GM15510 (cell line): ENCODE measurements around the gene STK11.

Experiments used
- POLR2A ChIP-seq: IDR thresholded peaks from 3 replicates; pipeline ENCODE4 v1.6.1; 2011; ENCODE audit warnings: borderline replicate concordance; ENCODE audit not compliant: insufficient read length; ENCODE audit errors: extremely low read depth

The STK11 gene

DNA sequence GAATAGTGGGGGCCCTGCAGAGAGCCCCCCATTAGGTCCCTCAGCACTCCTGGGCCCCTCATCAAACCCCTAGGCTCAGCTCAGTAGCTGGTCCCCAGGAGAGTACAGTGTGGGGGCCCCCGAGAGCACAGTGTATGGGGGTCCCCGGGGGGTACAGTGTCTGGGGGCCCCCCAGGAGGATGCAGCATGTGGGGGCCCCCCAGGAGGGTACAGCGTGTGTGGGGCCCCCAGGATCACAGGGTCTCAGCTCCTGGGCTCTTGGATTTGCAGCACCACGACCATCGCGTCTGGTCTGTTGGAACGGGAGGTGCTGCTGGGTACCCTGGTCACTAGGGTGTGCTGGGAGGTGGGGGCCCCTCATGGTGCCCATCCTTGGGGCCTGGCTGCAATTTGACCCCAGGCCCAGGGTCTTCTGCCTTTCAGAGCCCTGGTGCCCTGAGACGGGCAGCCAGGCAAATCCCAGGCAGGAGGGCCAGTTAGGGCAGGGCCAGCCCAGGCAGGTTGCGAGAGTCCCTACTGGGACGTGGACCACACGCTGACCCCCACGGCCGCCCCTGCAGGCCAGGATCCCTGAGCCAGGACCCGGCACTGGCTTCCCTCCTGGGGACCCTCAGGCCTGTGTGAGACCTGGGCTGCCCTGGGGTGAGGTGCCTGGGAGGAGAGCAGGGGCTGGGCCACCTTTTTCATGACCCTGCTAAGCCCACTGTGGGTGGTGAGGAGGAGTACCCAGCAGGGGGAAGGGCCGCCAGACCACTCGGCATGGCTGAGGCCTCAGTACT, 18.7 kb downstream of the STK11 start:
- TF ChIP-seq POLR2A: no peak

DNA sequence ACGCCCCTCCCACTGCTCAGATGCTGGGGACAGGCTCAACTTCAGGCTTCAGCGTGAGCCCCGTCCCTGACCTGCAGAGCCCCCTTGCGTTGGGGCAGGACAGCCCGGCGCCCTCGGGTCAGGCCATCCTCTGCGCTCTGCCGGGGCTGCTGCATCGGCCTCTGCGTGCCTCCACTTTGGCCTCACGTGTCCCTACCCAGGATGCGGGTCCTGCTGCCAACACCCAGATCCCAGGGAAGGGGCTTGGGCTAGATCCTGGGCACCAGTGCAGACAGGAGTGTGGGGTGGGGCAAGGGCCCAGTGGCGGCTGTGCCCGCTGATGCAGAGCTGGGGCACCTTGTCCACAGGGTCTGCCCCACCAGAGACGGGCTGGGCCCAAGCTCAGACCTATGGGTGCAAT, 19.3 kb downstream of the STK11 start:
- TF ChIP-seq POLR2A: no peak

DNA sequence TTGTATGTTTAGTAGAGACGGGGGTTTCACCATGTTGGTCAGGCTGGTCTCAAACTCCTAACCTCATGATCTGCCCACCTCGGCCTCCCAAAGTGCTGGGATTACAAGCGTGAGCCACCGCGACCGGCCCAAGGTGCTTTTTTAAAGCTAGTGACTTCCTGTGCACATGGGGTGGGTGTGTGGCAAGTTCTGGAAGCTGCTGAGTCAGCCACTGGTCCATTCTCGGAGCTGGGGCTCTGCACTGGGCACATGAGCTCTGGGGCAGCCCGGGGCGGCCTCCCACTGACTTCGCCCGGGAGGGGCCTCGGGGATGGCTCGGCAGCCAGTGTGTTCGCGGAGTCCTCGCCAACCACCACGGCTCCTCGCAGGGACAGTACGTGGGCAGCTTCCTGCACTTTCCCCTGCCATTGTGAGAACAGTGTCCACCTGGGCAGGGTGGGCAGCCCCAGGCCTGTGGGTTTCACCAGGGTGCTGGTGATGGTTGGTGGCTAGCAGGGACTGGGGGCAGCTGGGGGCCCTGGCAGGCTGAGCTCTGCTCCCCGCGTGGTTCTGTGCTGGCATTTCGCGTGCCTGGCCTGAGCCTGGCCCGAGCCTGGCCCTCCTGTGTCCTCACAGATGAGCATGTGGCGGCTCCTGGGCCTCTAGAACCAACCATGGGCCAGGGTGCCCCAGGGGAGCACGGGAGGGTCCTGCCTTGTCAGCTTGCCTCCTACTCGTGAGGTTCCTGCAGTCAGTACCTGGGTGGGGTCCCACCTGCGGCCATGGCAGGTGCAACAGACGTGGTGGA, 20.1 kb downstream of the STK11 start:
- no peak for TF ChIP-seq POLR2A

DNA sequence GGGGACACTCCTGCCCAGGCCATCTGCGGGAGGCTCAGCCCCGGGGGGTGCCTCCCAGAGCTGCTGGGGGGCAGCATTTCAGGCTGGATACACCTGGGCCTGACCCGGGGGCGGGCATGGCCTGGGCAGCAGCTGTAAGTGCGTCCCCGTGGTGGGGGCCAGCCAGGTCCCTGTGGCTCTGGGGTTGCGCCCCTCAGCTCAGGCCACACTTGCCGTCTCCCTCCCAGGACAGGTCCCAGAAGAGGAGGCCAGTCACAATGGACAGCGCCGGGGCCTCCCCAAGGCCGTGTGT, 20.6 kb downstream of the STK11 start:
- TF ChIP-seq POLR2A: no peak

DNA sequence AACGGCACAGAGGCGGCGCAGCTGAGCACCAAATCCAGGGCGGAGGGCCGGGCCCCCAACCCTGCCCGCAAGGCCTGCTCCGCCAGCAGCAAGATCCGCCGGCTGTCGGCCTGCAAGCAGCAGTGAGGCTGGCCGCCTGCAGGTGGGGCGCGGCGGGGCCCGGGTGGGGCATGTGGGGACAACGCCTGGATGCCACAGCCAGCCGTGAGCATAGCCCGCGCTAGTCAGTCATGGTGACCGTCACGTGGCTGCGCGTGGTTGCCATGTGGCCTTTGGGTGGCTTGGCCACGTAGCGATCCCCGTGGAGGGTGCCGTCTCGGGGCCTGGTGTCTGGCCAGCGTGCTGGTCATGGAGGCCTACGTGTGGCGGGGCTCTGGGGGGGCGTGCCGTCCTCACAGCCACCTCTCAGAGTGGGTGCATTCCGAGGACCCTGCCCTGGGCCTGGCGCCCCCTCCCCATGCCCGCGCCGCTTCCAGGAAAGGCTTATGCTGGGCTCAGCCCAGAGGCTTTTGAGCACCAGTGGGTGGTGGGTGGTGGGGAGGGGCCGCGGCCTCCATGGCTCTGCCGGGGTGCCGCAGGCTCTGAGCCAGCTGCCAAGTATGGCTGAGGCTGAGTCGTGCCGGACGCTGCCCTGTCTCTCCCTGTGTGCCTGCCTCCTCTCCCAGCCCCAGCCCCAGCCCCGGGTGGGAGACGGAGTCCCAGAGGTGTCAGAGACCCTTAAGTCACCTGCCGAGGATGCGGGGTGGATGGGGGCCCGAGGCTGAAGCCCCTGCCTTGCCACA, 21.1 kb downstream of the STK11 start:
- TF ChIP-seq POLR2A: no peak

DNA sequence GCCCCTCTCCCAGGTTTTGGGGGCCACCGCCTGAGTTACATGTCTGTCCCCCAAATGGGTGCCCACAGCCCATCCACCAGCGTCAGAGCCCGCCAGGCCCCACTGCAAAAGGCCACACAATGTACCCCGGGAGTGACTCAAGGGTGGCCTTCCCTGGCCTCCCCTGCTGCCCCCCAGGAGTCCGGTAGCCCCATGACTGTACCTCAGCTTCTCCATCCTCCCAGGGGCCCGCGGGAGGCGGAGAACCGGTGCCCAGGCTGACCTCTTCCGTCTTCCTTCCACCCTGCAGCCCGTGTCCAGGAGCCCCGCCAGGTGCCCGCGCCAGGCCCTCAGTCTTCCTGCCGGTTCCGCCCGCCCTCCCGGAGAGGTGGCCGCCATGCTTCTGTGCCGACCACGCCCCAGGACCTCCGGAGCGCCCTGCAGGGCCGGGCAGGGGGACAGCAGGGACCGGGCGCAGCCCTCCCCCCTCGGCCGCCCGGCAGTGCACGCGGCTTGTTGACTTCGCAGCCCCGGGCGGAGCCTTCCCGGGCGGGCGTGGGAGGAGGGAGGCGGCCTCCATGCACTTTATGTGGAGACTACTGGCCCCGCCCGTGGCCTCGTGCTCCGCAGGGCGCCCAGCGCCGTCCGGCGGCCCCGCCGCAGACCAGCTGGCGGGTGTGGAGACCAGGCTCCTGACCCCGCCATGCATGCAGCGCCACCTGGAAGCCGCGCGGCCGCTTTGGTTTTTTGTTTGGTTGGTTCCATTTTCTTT, 21.9 kb downstream of the STK11 start:
- TF ChIP-seq POLR2A: no peak

DNA sequence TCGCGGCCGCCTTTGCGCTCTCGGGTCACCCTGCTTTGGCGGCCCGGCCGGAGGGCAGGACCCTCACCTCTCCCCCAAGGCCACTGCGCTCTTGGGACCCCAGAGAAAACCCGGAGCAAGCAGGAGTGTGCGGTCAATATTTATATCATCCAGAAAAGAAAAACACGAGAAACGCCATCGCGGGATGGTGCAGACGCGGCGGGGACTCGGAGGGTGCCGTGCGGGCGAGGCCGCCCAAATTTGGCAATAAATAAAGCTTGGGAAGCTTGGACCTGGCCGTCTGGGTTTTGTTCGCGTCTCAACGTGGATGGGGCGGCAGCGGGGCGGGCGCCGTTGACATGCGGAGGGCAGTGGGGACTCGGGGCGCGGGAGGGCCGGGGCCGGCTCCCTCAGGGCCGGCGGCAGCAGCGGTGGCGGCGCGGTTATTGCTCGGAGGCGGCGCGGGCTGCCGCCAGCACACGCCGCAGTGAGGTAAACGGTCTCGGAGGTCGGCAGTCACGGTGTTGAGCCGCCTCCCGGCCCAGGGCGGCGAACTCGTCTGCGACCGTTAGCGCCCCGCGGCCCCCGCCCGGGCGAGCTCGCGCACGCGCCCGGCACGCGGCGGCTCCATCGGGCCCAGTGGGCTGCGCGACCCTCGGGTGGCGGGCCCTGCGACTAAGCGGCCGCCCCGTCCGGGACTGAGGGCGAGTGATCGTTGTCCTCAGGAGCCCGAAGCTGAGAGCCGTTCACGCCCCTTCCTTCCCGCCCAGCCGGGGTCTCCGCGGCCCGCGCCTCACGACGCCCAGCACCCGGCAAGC, 22.8 kb downstream of the STK11 start:
- TF ChIP-seq POLR2A: no peak

DNA sequence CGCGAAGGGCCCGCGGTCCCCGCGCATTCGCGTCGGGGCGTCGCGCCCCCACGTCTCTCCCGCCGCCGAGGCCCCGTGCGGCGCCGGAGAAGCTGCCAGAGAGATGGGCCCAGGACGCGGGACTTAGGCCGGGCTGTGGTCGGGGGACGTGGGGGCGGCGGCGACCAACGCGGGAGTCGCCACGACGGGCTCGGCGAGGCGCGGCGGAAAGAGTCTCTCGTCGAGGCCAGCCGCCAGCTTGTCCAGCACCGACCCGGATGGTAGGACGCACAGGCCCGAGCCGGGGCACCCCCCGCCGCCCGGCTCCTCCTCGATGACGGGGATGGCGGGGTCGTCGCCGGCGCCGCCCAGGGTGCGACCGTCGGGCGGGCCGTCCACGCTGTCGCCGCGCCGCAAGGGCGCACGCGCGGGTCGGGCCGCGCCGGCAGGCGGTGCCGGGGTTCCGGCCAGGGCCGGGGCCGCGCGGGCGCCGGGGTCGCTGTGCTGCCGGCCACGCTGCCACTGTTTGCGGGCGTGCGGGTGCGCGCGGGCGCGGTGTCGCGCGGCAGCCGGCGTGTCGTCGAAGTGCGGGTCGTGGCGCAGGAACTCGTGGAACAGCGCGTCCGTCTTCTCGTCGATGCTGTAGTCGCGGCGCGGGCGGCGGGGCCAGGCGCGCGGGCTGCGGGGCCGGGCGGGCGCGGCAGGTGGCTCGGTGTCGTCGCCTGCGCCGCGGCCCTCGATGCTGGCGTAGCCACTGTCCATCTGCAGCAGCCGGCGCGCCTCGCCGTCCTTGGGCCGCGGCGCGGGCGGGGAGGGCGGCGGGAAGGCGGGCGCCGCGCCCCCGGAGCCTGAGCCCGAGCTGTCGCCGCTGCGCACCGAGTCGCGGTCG, 23.7 kb downstream of the STK11 start:
- no peak for TF ChIP-seq POLR2A

DNA sequence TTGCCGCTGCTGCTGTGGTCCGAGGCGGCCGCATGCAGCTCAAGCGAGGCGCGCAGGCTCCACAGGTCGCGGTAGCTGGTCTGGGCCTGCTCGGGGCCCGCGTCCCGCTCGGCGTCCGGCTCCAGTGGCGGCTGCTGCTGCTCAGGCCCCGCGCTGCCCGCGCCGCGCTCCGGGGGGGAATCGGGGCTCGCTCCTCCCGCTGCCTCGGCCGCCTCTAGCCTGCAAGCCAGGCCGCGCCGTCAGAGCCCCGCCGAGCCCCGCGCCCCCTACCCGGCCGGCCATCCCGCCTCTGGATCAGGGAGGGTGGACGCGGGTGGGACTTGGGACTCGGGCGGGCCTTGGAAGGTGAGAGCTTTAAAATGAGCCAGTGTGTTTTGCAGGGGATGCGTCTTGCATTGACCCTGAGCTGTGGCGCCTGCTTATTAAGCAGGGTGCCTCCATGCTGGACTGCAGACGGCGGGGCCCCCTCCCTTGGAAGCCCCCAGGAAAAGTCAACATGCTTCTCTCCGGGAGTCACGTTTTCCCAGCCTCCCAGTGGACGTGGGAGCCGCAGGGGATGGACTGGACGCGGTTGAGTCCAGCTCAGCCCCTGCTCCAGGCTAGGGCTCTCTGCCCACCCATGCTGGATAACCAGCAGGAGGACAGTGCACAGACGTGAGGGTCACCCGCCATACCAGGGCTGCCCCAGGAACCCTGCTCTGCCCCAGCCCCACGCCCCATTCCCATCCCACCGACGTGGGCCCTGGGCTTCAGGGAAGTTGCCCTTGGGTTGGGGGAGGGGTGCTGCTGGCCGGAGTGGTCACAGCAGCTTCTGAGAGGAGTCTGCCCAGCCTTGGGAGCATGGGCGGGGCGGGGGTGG, 24.6 kb downstream of the STK11 start:
- no peak for TF ChIP-seq POLR2A

DNA sequence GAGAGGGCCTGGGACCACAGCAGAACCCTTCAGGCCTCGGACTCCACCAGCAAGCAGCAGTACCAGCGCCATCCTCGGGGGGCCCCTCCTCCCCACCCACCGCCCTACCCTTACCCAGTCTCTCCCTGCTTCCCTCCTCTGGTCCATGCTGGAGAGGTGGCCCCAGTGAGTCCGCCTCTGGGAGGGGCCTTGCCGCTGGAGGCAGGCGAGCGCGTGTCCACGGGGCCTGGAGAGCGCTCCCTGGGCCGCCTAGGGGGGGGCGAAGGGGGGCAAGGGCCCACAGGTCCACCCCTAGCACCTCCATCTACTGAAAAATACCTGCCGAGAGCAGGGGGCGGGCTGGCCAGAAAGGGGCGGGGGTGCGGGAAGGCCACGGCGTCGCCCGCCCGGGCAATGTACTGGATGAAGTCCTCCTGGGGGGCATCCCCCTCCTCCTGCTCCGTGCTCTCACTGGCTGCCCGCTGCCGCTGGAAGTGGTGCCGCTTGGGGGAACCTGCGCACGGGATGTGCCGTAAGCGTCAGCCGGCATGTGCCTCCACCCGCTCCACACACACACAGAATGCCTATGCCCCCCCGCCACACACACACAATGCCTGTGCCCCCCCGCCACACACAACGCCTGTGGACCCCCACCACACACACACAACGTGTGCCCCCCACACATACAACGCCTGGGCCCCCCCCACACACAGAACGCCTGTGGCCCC, 25.4 kb downstream of the STK11 start:
- no peak for TF ChIP-seq POLR2A

DNA sequence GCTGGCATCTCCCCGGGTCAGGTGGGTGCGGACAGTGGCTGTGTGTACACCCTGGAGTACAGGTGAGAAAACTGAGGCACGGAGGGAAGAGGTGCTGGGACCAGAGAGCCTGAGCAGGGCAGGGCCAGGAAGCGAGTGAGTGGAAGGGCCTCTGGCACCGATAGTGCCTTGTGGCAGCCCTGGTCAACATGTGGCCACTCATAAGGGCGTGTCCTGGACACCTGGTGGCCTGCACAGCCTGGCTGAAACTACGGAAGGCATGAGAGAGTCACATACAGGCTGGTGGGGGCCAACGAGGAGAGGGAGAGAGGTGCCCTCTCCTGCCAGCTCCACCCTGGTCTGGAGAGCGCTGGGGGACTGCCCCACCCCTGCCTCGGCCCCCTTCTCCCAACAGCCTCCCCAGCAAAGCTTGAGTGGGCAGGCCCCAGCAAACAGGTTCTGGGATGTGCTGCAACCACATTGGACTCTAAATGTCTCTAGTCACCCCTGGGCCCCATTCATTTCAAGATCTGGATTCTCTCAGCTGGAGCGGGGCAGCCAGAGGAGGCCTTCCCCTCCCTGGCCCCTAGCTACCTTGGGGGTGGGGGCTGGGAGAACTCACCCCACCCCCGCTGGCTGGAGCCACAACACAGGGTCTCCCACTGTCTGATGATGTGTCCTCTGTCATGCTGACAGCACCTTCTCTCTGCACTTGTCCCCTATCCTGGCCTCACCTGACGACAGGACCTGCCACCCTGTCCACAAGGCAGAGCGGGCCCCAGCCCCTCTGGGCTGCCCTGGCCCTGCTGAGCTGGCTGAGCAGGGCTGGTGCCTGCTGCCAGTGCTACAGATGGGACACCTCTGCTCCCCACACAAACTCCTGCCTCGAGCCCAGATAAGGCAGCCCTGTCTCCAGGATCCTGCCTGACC, 26.4 kb downstream of the STK11 start:
- TF ChIP-seq POLR2A: no peak

DNA sequence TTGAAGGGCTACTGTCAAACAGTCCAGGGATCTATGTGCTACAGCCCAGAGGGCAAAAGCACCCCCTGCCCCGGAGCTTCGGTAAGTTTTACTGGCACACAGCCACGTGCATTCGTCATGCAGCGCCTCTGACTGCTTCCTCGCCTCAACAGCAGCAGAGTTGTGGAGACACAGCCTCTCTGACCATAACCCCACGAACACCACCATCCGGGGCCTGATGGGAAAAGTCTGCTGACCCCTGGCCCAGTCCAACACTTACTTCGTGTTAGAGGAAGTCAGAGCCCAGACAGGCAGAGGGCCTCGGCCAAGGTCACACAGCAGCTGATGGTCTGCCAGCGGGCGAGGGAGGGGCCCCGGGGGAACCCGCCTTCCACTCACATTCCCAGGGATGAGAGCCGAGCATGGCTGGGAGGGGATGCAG, 27.1 kb downstream of the STK11 start:
- TF ChIP-seq POLR2A: no peak
